GM21528 (cell line): Measurements from ENCODE around the gene FAM111A.

Experiments used
- ATAC-seq: cut with Tn5 transposase; IDR thresholded peaks from one replicate; pipeline ENCODE4 v1.9.1; 2021; ENCODE audit warnings: mild to moderate bottlenecking, moderate library complexity; ENCODE audit not compliant: unreplicated experiment, low FRiP score

FAM111A gene

DNA sequence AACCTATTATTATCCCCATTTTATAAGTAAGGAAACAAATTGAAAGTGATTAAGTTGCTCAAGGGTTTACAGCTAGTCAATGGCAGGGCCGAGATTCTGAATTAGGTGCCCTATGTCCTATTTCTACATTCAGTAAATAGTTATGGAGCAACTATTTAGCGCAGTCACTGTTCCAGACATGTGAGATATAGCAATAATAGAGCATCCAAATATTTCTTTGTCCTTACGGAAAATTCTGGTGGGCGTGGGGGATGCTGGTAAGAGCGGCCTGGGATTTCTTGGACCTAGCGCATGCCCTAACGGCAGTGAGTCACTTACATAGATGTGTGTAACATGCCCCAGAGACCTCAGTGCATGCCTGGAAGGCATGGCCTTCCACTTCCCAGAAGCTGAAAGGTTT, 33.7 kb downstream of the FAM111A start:
- ATAC-seq = no peak

DNA sequence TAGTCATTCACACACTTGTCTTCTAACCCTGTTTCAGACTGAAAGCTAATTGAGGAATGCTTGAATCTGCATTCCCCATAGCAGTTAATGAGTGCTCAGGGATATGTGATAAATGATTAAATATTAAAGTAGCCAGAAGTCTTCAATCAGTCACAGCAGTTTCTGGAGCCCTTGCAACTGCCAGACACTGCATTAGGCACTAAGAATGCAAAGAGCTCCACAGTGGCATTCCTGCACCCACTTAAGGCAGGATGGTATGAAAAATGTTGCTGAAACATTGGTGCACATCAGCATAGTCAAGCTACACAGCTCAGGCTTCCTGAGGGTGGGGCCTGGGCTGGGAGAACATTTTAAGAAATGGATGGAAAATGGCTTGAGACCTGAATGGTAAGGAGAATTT, 35.7 kb downstream of the FAM111A start:
- ATAC-seq = no peak

GRCh38 chr11:59179121-59179520, 36.5 kb downstream of the FAM111A start:
- no peak for ATAC-seq

- no peak for ATAC-seq
Observed at GRCh38 chr11:59180168-59180776, 37.6 kb downstream of the FAM111A start.

DNA sequence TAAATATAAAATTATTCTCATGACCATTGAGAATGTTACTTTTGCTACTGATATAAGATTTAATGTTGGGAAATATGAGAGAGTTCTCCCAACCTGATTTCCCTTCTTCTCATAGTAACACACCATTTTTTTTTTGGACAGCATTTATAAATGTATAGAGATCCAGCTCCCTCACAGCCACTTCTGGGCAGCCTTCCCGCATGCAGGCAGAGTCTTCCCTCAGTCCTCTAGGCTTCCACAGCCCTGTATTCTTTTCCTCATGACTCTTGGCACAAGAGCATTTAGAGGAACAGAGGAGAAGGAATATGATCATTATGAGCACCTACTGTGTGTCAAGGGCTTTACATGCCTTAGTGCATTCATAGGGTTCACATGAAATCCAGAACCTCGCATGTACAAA, 38.3 kb downstream of the FAM111A start:
- no peak for ATAC-seq

DNA sequence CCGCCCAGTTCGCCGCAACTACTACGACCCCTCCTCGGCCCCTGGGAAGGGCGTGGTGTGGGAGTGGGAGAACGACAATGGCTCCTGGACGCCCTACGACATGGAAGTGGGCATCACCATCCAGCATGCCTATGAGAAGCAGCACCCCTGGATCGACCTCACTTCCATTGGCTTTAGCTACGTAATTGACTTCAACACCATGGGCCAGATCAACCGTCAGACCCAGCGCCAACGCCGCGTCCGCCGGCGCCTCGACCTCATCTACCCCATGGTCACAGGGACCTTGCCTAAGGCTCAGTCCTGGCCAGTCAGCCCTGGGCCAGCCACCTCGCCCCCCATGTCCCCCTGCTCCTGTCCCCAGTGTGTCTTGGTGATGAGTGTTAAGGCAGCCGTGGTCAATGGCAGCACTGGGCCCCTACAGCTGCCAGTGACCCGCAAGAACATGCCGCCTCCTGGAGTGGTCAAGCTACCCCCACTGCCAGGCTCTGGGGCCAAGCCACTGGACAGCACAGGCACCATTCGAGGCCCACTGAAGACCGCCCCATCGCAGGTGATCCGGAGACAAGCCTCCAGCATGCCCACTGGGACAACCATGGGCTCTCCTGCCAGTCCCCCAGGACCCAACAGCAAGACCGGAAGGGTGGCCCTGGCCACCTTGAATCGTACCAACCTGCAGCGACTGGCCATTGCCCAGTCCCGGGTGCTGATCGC, 39.2 kb downstream of the FAM111A start:
- ATAC-seq = no peak

- ATAC-seq = no peak
Observed at GRCh38 chr11:59182457-59183151, 39.9 kb downstream of the FAM111A start.

GRCh38 chr11:59183771-59184170, 41.1 kb downstream of the FAM111A start:
- ATAC-seq = no peak

DNA sequence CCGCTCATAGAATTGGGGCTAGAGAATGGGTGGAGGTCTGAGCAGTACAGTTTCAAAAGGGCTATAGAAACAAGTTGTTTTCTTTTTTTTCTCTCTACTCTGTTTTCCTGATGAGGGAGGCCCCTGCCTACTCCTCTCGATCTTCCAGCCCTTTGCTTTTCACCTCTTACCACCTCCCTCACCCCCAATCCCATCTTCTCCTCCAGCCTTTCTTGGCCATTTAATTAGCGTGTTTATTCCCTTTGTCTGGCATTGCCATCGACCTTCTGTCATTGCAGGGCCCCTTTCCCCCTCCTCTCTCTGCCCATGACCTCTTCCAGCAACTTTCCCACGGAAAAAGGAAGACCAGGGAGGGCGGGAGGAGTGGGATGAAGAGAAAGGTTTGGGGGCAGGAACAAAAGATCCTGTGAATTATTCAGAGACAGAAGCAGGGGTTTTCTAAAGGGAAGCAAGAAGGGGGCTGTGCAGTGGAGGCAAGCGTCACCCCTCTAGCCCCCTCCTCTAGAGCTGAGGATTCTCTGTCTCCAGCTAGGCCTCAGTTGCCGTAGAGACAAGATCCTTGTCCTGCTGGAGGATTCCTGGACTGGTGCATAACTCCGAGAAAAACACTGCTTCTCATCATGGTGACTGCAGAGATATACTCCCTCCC, 42.2 kb downstream of the FAM111A start:
- ATAC-seq = no peak

DNA sequence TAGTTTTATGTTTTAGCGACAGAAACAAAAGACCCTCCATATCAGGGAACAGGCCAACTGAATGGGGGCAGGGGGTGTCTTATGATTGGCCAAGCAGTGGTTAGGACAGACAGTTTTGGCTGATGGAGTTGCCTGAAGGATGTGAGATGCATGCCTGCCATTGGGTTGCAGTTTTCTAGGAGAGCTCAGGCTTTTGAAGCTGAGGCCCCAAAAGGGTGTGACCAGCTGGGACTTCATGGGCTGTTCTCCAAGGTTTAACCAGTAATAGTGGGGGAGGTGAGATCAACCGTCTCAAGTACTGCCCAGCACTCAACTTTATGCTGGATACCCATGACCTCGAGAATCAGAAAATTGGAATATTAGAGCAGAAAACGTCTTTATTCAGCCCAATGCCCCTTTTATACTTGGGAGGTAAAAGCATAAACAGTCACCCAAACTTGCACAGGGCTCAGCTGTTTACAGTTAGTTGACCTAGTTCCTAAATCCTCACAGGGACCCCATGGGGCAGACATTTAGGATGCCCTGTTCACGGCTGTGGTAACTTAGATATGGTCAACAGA, 42.8 kb downstream of the FAM111A start:
- ATAC-seq = no peak

DNA sequence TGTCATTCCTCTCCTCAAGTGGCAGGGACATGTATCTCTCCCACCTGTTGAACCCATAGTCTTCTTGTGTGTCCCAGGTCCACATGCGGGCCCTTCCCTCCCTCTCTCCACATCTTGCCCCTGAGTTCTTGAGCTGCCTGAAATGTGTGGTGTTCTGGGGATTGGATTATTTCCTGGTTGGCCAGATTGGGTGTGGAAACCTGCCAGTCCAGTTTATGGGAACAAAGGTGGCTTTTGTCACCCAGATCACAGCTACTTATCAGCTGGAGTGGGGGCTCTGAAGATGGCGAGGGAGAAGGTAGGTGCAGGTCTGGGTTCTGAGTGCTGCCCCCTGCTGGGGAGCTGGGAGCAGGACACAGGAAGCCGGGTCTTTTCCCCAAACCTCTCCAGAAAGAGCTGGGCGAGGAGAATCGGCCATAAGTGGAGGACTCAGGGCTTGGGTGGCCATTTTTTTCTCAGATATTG, 43.5 kb downstream of the FAM111A start:
- ATAC-seq = no peak

- ATAC-seq = no peak
Observed at GRCh38 chr11:59187035-59187434, 44.4 kb downstream of the FAM111A start.

- no peak for ATAC-seq
Observed at GRCh38 chr11:59187587-59187986, 44.9 kb downstream of the FAM111A start.

DNA sequence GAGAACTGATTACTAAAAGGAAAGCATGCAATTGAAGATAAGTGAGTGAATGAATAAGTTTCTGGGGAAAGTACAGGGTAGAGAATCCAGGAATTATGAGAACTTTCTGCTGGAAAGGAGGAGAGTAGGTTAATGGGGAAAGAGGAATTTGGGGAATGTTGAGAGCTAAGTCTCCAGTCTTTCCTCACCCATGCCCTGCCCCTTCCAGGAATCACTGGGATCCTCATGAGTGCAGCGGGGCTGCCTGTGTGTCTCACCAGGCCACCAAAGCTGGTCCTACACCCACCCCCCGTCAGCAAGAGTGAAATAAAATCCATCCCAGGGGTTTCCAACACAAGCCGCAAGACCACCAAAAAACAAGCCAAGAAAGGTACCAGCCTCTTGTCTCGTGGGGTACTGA, 46.3 kb downstream of the FAM111A start:
- no peak for ATAC-seq

DNA sequence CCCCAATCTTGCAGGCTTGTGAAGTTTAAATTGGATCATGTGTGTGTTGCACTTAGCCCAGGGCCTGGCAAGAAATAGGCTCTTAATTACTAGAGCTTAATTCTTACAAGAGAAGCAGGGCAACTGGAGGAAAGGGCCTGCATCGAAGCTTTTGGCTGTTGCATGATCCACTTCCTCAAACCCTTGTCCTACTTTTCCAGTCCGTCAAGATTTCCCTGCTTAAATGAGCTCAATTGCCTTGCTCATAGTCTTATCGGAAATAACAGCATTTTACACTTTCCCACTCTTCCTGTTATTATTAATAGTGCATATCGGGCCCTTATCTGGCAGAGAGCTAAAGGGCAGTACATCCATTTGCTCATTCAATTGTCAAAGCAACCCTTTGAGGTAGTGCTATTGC, 47.3 kb downstream of the FAM111A start:
- no peak for ATAC-seq

- no peak for ATAC-seq
Observed at GRCh38 chr11:59191095-59191494, 48.4 kb downstream of the FAM111A start.

GRCh38 chr11:59191890-59192289, 49.2 kb downstream of the FAM111A start:
- no peak for ATAC-seq

DNA sequence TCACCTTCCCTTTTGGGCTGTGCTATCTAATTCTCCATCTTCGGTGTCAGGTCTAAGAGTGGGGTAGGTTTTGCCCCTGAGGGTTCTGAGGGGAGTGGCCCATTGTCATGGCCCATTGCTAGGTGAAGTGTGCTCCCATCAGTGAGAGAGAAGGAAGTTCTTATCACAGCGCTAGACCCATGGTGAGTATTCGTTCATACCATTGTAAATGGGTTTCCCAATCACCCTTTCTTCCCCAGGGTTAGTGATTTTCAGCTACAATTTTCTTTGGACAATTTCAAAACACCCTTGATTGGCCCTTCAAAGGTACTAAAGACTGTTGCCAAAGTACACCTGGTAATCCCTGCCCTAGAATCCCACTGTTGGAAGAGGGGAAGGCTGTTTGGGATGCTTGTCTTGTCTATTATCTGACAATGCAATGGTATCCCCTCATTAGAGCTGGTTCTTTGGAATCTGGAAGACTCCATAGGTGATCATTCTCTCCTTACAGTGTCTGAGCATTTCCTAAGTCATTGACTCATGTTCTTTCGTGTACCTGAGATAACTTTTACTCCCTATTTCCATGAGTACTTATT, 49.9 kb downstream of the FAM111A start:
- no peak for ATAC-seq

- ATAC-seq = no peak
Observed at GRCh38 chr11:59193587-59194130, 51.0 kb downstream of the FAM111A start.

DNA sequence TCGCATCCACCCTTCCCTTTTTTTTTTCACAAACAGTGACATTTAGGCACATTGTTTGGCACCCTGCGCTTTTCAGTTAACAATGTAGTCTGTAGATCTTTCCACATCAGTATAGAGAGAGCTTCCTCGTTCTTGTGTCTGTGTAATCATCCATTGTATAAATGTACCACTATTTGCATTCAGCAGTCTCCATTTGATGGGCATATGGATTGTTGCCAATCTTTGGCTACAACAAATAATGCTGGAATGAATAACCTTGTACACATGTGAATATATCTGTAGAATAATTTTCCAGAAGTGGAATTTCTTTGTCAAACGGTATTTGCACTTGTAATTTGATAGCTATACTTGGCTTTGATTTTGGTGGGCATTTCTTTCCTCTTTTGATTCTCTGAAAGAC, 52.9 kb downstream of the FAM111A start:
- no peak for ATAC-seq
